ENCODE measurements around the gene ZNF813. TPM values are rescaled to one million over a fixed set of nuclear protein-coding genes. Genes with fewer than 3 reads are reported as not detected.

The ZNF813 gene
- polyA plus RNA-seq, 3 donors: 0.32 to 1.9 (median 0.61) TPM

DNA sequence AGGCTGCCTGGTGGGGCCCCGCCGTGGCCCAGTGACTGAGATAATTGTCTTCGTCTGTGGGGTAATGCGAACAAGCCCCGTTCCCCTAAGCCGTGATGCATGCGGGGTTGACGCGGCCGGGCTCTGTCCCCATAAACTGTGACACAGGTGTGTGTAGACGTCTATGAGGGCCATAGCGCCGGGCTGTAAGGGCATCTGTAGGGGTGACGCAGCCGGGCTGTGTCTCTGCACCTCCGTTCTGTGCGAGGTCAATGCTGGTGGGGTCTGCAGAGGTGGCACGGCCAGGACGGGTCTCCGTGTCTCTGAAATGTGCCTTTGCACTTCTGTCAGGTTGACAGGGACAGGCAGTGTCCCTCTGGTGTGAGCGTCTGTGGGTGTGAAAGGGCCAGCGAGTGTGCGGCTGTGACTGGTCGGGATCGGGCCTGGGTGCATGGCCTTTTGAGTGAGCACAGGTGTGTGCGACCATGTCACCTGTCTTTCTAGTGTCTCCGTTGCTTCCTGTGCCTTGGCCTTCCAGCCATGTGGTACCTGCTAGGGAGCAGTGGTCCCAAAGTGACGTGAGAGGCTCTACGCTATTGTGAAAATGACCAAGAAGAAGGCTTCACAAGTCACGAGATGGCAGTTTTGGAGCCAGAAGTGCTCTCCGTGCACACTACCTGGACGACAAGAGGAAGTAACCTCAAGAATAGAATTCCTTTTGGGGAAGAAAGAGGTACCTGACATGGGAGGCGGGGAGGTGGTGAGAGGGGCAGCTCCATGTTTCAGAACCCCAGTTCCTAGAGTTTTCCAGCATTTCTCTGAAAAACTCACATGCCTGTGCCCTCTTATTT lies 54.1 kb downstream of the ZNF813 start:
- peaks cover 12 to 26% of the 10 kb centered on the region in 2 donors for H3K36me3 Mint-ChIP-seq
- no peaks in the 10 kb centered on the region for H4K20me1 ChIP-seq (ENCODE audit: insufficient read depth, low read length)
- H3K9ac ChIP-seq (ENCODE audit: insufficient read depth, low read length, poor library complexity, severe bottlenecking): peak overlapping the region; percentile 47
- intact Hi-C loops (cut with micrococcal nuclease): loop anchor here in 1 of 2 donors (5.0 kb wide), 2 partner anchors 54 to 324 kb away; partner anchors contain the start of gene ZNF813
- peak overlapping the region; percentile 63 to 91 (median 72) for H3K4me3 ChIP-seq (replicated peaks in 1 of 3; ENCODE audit: low read depth in 2 of 3, low read length in 3 of 3)
- H3K9me3 ChIP-seq (replicated peaks in 1 of 2; ENCODE audit: control insufficient read depth in 1 of 2, insufficient read depth in 1 of 2, low read length in 2 of 2): peaks cover 28 to 33% of the 10 kb centered on the region in 2 donors
- WGBS (ENCODE audit: insufficient coverage): 21% methylated on average over 33 of the region's 33 CpGs
- TF ChIP-seq, protein P1, sequence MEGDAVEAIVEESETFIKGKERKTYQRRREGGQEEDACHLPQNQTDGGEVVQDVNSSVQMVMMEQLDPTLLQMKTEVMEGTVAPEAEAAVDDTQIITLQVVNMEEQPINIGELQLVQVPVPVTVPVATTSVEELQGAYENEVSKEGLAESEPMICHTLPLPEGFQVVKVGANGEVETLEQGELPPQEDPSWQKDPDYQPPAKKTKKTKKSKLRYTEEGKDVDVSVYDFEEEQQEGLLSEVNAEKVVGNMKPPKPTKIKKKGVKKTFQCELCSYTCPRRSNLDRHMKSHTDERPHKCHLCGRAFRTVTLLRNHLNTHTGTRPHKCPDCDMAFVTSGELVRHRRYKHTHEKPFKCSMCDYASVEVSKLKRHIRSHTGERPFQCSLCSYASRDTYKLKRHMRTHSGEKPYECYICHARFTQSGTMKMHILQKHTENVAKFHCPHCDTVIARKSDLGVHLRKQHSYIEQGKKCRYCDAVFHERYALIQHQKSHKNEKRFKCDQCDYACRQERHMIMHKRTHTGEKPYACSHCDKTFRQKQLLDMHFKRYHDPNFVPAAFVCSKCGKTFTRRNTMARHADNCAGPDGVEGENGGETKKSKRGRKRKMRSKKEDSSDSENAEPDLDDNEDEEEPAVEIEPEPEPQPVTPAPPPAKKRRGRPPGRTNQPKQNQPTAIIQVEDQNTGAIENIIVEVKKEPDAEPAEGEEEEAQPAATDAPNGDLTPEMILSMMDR (IDR thresholded peaks at IDR 0.05): no peak
- peaks cover 16% of the 10 kb centered on the region for H3K4me1 Mint-ChIP-seq
- H3K9me3 Mint-ChIP-seq: peaks cover 41 to 73% (median 67%) of the 10 kb centered on the region in 7 donors
- H3K4me3 Mint-ChIP-seq: peak overlapping the region; percentile 92 to 96
- H3K27ac Mint-ChIP-seq: peak overlapping the region; percentile 83 to 93 (median 86)
- DNase-seq: no peak
- peaks cover 16 to 17% of the 10 kb centered on the region in 2 donors for H3K4me1 ChIP-seq (ENCODE audit: control insufficient read depth in 1 of 2, insufficient read depth in 2 of 2, low read length in 2 of 2)
- H2AFZ ChIP-seq (ENCODE audit: insufficient read depth, low read depth, low read length, poor library complexity, severe bottlenecking): peak overlapping the region; percentile 96
- peaks cover 3% of the 10 kb centered on the region for H3K79me2 ChIP-seq (ENCODE audit: insufficient read depth, low read length)
- no peaks in the 10 kb centered on the region for H3K27me3 ChIP-seq (ENCODE audit: control insufficient read depth in 2 of 2, insufficient read depth in 2 of 2, low read length in 2 of 2)
- no peaks in the 10 kb centered on the region for H3K36me3 ChIP-seq (replicated peaks in 1 of 2; ENCODE audit: control insufficient read depth in 1 of 2, insufficient read depth in 2 of 2, low read length in 2 of 2)
- H3K4me2 ChIP-seq (replicated peaks; ENCODE audit: extremely low read depth, low read length, poor library complexity, severe bottlenecking): peak overlapping the region; percentile 96
- peaks cover 0 to 3% (median 1%) of the 10 kb centered on the region in 3 donors for H3K27me3 Mint-ChIP-seq (ENCODE audit: low read depth in 3 of 3)
- peak overlapping the region; percentile 71 to 82 for H3K27ac ChIP-seq (ENCODE audit: low read depth in 1 of 2, low read length in 2 of 2)

DNA sequence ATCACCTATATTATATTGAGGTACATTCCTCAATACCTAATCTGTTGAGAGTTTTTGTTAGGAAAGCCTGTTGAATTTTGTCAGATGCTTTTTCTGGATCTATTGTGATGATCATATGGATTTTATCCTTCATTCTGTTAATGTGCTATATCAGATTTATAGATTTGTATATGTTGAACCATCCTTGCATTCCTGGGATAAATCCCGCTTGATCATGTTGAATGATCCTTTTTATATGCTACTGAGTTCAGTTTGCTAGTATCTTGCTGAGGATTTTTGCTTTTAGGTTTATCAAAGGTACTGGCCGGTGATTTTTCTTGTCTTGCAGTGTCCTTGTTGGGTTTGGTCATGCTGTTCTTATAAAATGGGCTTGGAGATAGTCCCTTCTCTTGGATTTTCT lies 58.4 kb downstream of the ZNF813 start:
- TF ChIP-seq, protein P1 (IDR thresholded peaks at IDR 0.05): no peak
- H2AFZ ChIP-seq (ENCODE audit: insufficient read depth, low read depth, low read length, poor library complexity, severe bottlenecking): no peak overlapping the region

More for the DNA sequence above, 58.4 kb downstream of the ZNF813 start:
- DNase-seq: no peak
- H3K4me1 ChIP-seq (ENCODE audit: control insufficient read depth in 1 of 2, insufficient read depth in 2 of 2, low read length in 2 of 2): peaks cover 11% of the 10 kb centered on the region in 2 donors
- peaks cover 24% of the 10 kb centered on the region in 2 donors for H3K9me3 ChIP-seq (replicated peaks in 1 of 2; ENCODE audit: control insufficient read depth in 1 of 2, insufficient read depth in 1 of 2, low read length in 2 of 2)
- intact Hi-C loops (cut with micrococcal nuclease): no loop called here
- H3K4me2 ChIP-seq (replicated peaks; ENCODE audit: extremely low read depth, low read length, poor library complexity, severe bottlenecking): no peak overlapping the region
- 60% methylated on average over 1 of the region's 2 CpGs for WGBS (ENCODE audit: insufficient coverage)
- no peaks in the 10 kb centered on the region for H4K20me1 ChIP-seq (ENCODE audit: insufficient read depth, low read length)
- H3K27me3 ChIP-seq (ENCODE audit: control insufficient read depth in 2 of 2, insufficient read depth in 2 of 2, low read length in 2 of 2): no peaks in the 10 kb centered on the region
- Mint-ChIP-seq H3K4me3 (no peak overlapping the region), H3K36me3 (peaks cover 10 to 31% of the 10 kb centered on the region in 2 donors), H3K27me3 (ENCODE audit: low read depth in 3 of 3) (peaks cover 0 to 3% (median 1%) of the 10 kb centered on the region in 3 donors), H3K9me3 (peaks cover 38 to 61% (median 55%) of the 10 kb centered on the region in 7 donors), H3K27ac (no peak overlapping the region), H3K4me1 (peaks cover 12% of the 10 kb centered on the region)
- no peak overlapping the region for H3K9ac ChIP-seq (ENCODE audit: insufficient read depth, low read length, poor library complexity, severe bottlenecking)
- H3K79me2 ChIP-seq (ENCODE audit: insufficient read depth, low read length): peaks cover 3% of the 10 kb centered on the region
- no peak overlapping the region for H3K4me3 ChIP-seq (replicated peaks in 1 of 3; ENCODE audit: low read depth in 2 of 3, low read length in 3 of 3)
- no peaks in the 10 kb centered on the region for H3K36me3 ChIP-seq (replicated peaks in 1 of 2; ENCODE audit: control insufficient read depth in 1 of 2, insufficient read depth in 2 of 2, low read length in 2 of 2)
- no peak overlapping the region for H3K27ac ChIP-seq (ENCODE audit: low read depth in 1 of 2, low read length in 2 of 2)

All from CD14-positive monocyte (primary cell).